ENCODE data around the gene CELF5.

DNA sequence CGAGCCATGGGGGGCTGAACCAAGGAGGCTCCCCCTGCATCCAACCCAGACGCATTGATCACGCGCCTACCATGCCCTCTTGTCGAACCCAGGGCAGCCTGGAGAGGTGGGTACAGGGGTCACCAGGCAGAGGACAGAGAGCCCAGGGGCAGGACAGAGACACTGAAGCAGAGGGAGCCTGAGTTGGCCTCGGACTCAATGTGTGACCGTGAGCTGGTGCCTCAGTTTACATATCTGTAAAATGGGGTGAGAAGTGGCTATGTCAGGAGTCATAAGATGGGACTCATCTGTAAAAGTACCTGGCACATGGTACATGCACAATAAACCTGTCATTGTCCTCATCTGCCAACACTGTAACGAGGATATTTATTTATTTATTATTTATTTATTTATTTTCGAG, 117.8 kb downstream of the CELF5 start:
- no peak for TF ChIP-seq NFE2L1 (CRISPR knock-in tag; IDR thresholded peaks at IDR 0.05)
- TF ChIP-seq CTCF (IDR thresholded peaks at IDR 0.05) = no peak
- no peak for TF ChIP-seq SMAD3 (CRISPR knock-in tag; IDR thresholded peaks at IDR 0.05; ENCODE audit: borderline replicate concordance)
- TF ChIP-seq RELA (CRISPR knock-in tag; IDR thresholded peaks at IDR 0.05; ENCODE audit: borderline replicate concordance) = no peak
- TF ChIP-seq PRDM15 (CRISPR knock-in tag; IDR thresholded peaks at IDR 0.05) = no peak
- TF ChIP-seq, protein P1, sequence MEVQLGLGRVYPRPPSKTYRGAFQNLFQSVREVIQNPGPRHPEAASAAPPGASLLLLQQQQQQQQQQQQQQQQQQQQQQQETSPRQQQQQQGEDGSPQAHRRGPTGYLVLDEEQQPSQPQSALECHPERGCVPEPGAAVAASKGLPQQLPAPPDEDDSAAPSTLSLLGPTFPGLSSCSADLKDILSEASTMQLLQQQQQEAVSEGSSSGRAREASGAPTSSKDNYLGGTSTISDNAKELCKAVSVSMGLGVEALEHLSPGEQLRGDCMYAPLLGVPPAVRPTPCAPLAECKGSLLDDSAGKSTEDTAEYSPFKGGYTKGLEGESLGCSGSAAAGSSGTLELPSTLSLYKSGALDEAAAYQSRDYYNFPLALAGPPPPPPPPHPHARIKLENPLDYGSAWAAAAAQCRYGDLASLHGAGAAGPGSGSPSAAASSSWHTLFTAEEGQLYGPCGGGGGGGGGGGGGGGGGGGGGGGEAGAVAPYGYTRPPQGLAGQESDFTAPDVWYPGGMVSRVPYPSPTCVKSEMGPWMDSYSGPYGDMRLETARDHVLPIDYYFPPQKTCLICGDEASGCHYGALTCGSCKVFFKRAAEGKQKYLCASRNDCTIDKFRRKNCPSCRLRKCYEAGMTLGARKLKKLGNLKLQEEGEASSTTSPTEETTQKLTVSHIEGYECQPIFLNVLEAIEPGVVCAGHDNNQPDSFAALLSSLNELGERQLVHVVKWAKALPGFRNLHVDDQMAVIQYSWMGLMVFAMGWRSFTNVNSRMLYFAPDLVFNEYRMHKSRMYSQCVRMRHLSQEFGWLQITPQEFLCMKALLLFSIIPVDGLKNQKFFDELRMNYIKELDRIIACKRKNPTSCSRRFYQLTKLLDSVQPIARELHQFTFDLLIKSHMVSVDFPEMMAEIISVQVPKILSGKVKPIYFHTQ (CRISPR knock-in tag; IDR thresholded peaks at IDR 0.05) = no peak
- TF ChIP-seq GABPB1 (CRISPR knock-in tag; IDR thresholded peaks at IDR 0.05) = no peak
- TF ChIP-seq CREM (CRISPR knock-in tag; IDR thresholded peaks at IDR 0.05) = no peak
- TF ChIP-seq ATF3 (CRISPR knock-in tag; conservative IDR thresholded peaks at IDR 0.05) = no peak
- no peak for TF ChIP-seq USF2 (CRISPR knock-in tag; IDR thresholded peaks at IDR 0.05)
- no peak for TF ChIP-seq ZNF121 (CRISPR knock-in tag; IDR thresholded peaks at IDR 0.05)
- TF ChIP-seq, protein P2, sequence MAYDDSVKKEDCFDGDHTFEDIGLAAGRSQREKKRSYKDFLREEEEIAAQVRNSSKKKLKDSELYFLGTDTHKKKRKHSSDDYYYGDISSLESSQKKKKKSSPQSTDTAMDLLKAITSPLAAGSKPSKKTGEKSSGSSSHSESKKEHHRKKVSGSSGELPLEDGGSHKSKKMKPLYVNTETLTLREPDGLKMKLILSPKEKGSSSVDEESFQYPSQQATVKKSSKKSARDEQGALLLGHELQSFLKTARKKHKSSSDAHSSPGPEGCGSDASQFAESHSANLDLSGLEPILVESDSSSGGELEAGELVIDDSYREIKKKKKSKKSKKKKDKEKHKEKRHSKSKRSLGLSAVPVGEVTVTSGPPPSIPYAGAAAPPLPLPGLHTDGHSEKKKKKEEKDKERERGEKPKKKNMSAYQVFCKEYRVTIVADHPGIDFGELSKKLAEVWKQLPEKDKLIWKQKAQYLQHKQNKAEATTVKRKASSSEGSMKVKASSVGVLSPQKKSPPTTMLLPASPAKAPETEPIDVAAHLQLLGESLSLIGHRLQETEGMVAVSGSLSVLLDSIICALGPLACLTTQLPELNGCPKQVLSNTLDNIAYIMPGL (CRISPR knock-in tag; IDR thresholded peaks at IDR 0.05) = no peak
- TF ChIP-seq ZNF671 (CRISPR knock-in tag; IDR thresholded peaks at IDR 0.05) = no peak
- TF ChIP-seq, protein P3, sequence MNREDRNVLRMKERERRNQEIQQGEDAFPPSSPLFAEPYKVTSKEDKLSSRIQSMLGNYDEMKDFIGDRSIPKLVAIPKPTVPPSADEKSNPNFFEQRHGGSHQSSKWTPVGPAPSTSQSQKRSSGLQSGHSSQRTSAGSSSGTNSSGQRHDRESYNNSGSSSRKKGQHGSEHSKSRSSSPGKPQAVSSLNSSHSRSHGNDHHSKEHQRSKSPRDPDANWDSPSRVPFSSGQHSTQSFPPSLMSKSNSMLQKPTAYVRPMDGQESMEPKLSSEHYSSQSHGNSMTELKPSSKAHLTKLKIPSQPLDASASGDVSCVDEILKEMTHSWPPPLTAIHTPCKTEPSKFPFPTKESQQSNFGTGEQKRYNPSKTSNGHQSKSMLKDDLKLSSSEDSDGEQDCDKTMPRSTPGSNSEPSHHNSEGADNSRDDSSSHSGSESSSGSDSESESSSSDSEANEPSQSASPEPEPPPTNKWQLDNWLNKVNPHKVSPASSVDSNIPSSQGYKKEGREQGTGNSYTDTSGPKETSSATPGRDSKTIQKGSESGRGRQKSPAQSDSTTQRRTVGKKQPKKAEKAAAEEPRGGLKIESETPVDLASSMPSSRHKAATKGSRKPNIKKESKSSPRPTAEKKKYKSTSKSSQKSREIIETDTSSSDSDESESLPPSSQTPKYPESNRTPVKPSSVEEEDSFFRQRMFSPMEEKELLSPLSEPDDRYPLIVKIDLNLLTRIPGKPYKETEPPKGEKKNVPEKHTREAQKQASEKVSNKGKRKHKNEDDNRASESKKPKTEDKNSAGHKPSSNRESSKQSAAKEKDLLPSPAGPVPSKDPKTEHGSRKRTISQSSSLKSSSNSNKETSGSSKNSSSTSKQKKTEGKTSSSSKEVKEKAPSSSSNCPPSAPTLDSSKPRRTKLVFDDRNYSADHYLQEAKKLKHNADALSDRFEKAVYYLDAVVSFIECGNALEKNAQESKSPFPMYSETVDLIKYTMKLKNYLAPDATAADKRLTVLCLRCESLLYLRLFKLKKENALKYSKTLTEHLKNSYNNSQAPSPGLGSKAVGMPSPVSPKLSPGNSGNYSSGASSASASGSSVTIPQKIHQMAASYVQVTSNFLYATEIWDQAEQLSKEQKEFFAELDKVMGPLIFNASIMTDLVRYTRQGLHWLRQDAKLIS (CRISPR knock-in tag; IDR thresholded peaks at IDR 0.05; ENCODE audit: borderline replicate concordance) = no peak
